ENCODE measurements around the gene DAG1. TPM values are rescaled to one million over a fixed set of nuclear protein-coding genes. Genes with fewer than 3 reads are reported as not detected.

DAG1 gene
- total RNA-seq, 2 donors from 2014 or later, result 86.7 to 213 TPM

- no peaks in the 10 kb centered on the region for H3K27me3 ChIP-seq (replicated peaks; ENCODE audit: insufficient read depth)
- TF ChIP-seq CTCF (IDR thresholded peaks at IDR 0.05) (no peak), POLR2A (IDR thresholded peaks at IDR 0.05) (no peak), POLR2AphosphoS5 (IDR thresholded peaks at IDR 0.05) (no peak)
- H3K4me3 ChIP-seq, result no peak overlapping the region
- H3K36me3 ChIP-seq, result no peaks in the 10 kb centered on the region
- H3K27ac ChIP-seq, result no peak overlapping the region
- 38% methylated on average over 2 of the region's 2 CpGs for whole genome bisulfite sequencing
- H3K4me1 ChIP-seq (replicated peaks), result no peaks in the 10 kb centered on the region
- intact Hi-C loops (cut with DNase I), result no loop called here
- DNase-seq (ENCODE audit: low spot score), result no peak
- no peaks in the 10 kb centered on the region for H3K9me3 ChIP-seq
Measured at GRCh38 chr3:49509028-49509561, 39.0 kb downstream of the DAG1 start.

GRCh38 chr3:49511639-49512038 lies 41.6 kb downstream of the DAG1 start:
- Histone ChIP-seq H3K4me3 (no peak overlapping the region), H3K27ac (no peak overlapping the region), H3K36me3 (no peaks in the 10 kb centered on the region), H3K9me3 (no peaks in the 10 kb centered on the region), H3K27me3 (replicated peaks; ENCODE audit: insufficient read depth) (no peaks in the 10 kb centered on the region), H3K4me1 (replicated peaks) (no peaks in the 10 kb centered on the region)
- no peak for DNase-seq (ENCODE audit: low spot score)
- intact Hi-C loops (cut with DNase I), result no loop called here
- WGBS, result 51% methylated on average over 2 of the region's 2 CpGs
- TF ChIP-seq POLR2A (IDR thresholded peaks at IDR 0.05) (no peak), POLR2AphosphoS5 (IDR thresholded peaks at IDR 0.05) (no peak), CTCF (IDR thresholded peaks at IDR 0.05) (no peak)

- peak overlapping the region in 1 of 2 donors; percentile 5 for H3K27ac ChIP-seq
- H3K4me3 ChIP-seq, result no peak overlapping the region
- H3K27me3 ChIP-seq (replicated peaks; ENCODE audit: insufficient read depth), result no peaks in the 10 kb centered on the region
- 92% methylated on average over 1 of the region's 1 CpG for WGBS
- no peaks in the 10 kb centered on the region for H3K9me3 ChIP-seq
- no peak for DNase-seq (ENCODE audit: low spot score)
- H3K36me3 ChIP-seq, result no peaks in the 10 kb centered on the region
- intact Hi-C loops (cut with DNase I), result no loop called here
- H3K4me1 ChIP-seq (replicated peaks), result no peaks in the 10 kb centered on the region
- no peak for TF ChIP-seq POLR2AphosphoS5 (IDR thresholded peaks at IDR 0.05)
- no peak for TF ChIP-seq CTCF (IDR thresholded peaks at IDR 0.05)
- TF ChIP-seq POLR2A (IDR thresholded peaks at IDR 0.05), result no peak
Measured at GRCh38 chr3:49512781-49513355, 42.8 kb downstream of the DAG1 start.

- DNase-seq (ENCODE audit: low spot score), result no peak
Measured at GRCh38 chr3:49513494-49514124, 43.5 kb downstream of the DAG1 start.

More at GRCh38 chr3:49513494-49514124, 43.5 kb downstream of the DAG1 start:
- H3K4me3 ChIP-seq, result no peak overlapping the region
- H3K27ac ChIP-seq, result peak overlapping the region in 1 of 2 donors; percentile 5
- TF ChIP-seq CTCF (IDR thresholded peaks at IDR 0.05), result no peak
- TF ChIP-seq POLR2AphosphoS5 (IDR thresholded peaks at IDR 0.05), result no peak
- TF ChIP-seq POLR2A (IDR thresholded peaks at IDR 0.05), result no peak
- H3K4me1 ChIP-seq (replicated peaks), result no peaks in the 10 kb centered on the region
- intact Hi-C loops (cut with DNase I), result no loop called here
- no peaks in the 10 kb centered on the region for H3K36me3 ChIP-seq
- H3K9me3 ChIP-seq, result no peaks in the 10 kb centered on the region
- no peaks in the 10 kb centered on the region for H3K27me3 ChIP-seq (replicated peaks; ENCODE audit: insufficient read depth)
- WGBS, result 55% methylated on average over 4 of the region's 4 CpGs
